Activated gamma-delta T cell treated with anti-CD3 and anti-CD28 coated beads, Interleukin-2, amount 50 U/mL, for 16 hours (primary cell): ENCODE measurements around the gene BCAP29.

Experiments
- DNase-seq: peaks from one replicate; pipeline ENCODE4 v3.0.0-alpha.2; 2020; ENCODE audit warnings: low read depth

The BCAP29 gene

GRCh38 chr7:107668296-107668695 lies 88.2 kb downstream of the BCAP29 start:
- DNase-seq = no peak
